SKM-1 (cell line): ENCODE results near the gene SCD5.
A peak's percentile ranks its signal among the peaks of the same experiment; 100 is the strongest.

Source experiments
- DNase-seq: peaks from one replicate; lab custom pipeline; 2025; ENCODE audit not compliant: unreplicated experiment; lab: John Stamatoyannopoulos, UW

The SCD5 gene

DNA sequence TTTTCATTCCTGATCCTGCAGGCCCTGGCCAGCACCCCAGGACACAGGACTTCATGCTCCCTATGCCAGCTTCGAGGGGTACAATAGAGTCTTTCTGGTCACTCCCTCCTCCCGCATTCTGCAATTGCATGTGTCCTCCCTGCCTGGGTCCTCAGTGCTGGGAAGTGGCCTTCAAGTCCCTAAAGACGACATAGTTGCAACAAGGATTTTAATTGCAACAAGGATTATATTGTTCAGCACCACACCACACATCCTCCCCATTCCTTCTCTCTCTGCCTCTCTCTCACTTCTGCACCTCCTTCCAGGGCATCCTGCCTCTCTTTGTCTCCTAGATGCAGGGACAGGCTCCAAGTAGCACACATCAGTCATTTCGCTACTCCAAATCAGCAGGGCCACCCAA lies 25.5 kb downstream of the SCD5 start:
- DNase-seq = no peak

DNA sequence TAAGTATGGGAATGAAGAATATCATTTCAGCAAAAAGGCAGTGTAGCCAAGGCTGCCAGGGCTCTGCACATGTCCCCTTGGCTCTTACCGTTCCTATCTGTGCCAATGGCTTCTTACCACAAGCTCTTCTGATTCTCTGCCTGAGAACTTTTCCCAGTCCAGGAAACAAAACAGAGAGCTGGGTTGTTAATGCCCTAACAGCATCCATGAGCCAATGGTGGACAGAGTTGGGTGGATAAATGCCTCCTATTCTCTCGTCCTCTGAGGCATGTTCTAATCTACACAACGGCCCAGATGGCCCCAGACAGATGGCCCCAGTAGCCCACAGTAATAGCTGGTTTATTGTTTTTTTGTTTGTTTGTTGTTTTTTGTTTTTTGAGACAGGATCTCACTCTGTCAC lies 28.0 kb downstream of the SCD5 start:
- no peak for DNase-seq

DNA sequence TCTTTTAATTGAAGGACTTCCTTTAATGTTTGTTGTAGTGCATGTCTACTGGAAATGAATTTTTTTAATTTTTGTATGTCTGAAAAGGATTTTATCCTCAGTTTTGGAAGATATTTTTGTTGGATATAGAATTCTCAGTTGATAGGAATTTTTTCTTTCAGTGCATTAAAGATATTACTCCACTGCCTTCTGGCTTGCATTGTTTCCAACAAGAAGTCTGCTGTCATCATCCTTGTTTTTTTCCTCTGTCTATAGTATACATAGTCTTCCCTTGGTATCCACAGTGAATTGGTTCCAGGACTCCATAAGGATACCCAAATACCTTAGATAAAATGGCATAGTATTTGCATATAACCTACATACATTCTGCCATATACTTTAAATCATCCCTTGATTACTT lies 33.5 kb downstream of the SCD5 start:
- no peak for DNase-seq

GRCh38 chr4:82761229-82761628 lies 37.4 kb downstream of the SCD5 start:
- DNase-seq = no peak

- no peak for DNase-seq
Observed at GRCh38 chr4:82758701-82759685, 39.6 kb downstream of the SCD5 start.

- no peak for DNase-seq
Observed at GRCh38 chr4:82756061-82756460, 42.5 kb downstream of the SCD5 start.

DNA sequence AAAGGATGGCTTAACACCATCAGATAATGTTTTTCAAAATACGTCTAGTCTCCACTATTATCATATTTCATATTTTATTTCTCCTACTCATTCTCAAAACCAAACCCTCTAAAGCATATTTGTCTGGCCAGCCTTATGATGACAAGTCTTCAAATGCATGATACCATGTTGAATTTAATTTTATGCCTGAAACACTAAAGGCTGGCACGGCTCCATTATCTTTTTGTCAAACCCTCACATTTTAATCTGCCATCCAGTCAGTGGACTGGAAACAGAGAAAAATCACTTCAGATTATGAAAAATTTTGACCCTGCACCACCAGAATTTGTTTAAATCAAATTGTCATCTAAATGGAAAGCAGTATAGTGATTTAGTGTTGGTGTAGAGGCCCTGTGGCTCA lies 42.9 kb downstream of the SCD5 start:
- DNase-seq = no peak

DNA sequence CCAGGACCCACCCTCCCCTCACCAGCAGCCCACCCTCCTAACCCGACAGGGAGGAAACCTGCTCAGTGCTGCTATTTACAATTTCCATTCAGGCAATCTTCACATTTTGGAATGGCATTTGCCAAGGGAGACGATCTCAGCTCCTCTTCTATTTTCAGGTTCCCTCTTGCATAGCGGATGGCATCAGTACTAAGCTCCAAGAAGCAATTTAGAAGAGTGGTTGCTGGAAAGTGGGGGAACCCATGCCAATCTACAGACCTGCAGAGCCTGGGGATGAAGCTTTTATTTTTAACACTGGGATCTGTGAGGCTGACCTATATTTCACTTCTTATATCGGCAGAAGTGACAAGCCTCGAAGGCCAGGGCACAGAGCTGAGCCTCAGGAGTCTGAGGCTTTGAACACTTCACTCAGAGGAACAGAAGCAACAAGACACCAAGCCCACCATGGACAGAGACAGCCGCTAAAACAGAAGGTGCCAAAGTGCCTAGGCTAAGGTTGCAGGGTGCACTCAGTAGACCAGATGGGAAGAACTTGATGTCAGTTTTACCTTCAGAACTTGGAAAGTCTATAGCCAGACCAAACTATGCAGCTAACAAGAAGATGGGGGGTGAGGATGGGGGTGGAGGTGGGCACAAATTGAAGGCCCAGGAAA lies 44.0 kb downstream of the SCD5 start:
- DNase-seq = no peak

GRCh38 chr4:82753725-82754410 lies 44.7 kb downstream of the SCD5 start:
- no peak for DNase-seq

DNA sequence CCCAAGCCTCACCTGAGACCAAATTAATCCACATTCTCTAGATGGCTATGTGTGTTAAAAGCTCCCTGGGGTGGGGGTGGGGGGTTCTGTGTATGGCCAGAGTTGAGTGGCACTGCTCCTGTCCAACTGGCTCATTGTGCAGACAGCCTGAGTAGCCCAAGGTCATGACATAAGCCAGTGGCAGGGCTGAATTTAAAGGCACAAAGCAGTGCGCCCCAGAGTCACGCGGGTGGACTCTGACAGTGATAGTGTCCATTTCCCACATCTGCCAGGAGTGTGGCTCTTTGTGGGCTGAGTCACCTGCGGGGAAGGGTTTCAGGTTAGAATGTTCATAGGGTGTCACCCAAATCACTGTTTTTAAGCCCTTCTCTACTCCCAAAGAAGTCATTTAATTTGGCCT lies 45.4 kb downstream of the SCD5 start:
- no peak for DNase-seq

DNA sequence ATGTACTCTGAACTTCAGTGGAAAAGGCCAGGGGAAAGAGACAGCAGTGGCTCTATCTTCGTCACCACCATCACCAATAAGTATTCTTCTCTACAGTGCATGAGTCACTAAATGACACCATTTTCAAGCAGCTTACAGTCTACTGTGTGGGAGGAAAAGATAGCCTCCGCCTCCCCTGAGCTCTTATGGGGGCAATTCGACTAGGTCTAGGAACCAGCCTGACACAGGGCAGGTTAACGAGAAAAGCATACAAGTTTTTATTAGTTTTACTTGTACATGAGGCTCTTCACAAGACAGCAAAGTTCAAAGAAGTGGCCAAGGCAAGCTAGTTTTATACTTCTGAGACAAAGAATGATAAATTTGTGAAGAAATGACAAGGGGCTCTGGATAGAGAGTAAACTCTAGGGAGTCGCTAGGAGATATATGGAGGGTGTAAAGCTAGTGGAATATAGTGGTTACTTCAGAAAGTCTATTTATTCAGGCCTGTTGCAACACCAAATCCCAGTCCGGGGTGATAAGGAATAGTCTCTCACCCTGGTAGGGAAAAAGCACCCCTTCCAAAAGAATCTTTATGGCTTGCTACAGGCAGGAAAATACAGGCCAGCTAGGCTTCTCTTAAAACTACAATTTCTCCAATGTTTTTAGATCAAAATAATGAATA lies 49.7 kb downstream of the SCD5 start:
- DNase-seq = no peak

DNA sequence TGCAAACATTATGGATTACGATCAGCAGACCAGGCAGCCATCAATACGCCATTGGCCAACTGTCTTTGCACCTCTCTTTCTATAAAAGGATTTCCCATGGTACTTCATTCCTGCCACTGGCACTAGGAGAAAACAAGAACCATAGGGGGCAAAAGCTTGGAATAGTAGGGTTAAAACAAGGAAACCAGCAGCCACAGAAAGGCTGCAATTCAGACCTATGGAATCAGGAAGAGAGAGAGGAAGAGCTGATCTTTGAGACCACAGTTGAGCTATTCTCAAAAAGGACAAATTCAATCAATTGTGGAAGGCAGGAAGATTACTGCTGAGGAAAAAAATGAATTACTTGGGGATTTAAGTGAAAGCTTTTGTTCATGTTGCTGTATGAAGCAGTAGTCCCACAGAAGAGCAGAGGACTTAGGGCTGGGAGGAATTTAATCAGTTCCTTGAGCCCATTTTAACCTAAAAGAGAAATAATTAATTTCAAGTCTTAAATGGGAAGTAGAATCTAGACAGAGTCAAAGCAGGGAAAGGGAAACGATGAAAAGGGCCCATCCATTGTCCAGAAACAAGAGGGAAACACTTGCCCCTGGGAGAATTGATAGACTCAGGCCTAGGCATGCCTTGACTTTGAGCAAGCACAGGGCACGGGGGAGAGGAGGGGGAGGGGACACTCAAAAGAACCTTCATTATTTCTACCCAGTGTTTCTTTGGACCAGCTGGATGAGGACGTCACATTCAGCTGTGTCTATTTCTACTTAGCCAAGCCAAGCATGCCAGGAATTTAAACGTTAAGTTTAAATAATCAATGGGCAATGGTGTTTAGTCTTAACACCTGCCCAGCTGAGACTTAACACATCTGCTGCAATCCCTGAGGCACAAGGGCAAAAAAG lies 50.7 kb downstream of the SCD5 start:
- DNase-seq = no peak

DNA sequence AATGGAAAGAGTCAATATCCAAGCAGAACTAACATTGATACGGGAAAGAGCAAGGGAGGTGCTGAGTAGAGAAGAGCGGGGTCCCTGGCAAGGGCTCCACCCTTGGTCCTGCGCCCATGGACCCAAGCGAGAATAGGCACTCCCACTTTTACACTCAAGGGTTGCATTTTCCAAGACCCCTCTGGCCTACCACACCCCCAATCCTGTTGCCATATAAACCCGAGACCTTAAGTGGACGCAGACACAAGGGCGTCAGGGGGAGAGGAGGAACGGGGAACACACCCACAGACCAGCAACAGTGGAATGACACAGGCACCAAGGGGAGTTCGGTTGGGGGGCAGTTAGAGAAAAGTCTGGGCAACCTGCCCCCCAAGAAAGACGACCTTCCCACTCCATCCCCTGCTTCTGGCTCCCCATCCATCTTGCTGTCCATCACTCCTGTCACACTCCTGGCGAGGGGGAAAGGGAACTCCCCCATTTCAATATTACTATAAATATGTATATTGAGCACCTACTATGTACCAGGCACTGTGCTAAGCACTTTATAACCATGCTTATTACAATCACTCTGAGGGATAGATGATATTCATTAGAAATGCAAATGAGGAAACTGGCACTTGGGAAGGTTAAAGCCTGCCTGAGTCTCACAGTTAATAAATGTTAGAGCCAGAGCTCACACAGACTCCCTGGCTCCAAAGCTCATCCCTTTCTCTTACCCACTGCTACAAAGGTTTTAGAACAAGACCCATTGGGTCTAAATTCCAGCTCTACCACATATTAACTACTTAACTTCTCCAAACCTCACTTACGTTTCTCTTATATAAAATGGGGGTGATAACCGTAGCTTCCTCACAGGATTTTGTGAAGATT lies 51.7 kb downstream of the SCD5 start:
- no peak for DNase-seq

GRCh38 chr4:82745173-82745842 lies 53.3 kb downstream of the SCD5 start:
- DNase-seq = no peak

- no peak for DNase-seq
Observed at GRCh38 chr4:82744284-82744968, 54.2 kb downstream of the SCD5 start.

DNA sequence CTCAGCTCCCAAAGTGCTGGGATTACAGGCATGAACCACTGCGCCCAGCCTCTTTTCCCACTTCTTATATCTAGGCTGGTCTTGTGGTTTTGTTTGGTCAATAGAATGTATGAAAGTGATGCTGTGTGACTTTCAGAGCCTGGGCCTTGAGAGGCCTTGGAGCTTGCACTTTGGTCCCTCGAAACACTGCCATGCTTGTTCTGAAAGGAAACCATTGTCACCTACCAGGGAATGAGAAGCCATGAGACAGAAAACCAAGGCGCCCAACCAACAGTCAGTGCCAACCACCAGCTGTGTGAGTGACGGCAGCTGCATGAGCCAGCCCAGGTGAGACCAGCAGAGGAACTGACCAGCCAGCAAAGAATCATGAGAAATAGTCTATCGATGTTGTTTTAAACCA lies 57.4 kb downstream of the SCD5 start:
- no peak for DNase-seq

DNA sequence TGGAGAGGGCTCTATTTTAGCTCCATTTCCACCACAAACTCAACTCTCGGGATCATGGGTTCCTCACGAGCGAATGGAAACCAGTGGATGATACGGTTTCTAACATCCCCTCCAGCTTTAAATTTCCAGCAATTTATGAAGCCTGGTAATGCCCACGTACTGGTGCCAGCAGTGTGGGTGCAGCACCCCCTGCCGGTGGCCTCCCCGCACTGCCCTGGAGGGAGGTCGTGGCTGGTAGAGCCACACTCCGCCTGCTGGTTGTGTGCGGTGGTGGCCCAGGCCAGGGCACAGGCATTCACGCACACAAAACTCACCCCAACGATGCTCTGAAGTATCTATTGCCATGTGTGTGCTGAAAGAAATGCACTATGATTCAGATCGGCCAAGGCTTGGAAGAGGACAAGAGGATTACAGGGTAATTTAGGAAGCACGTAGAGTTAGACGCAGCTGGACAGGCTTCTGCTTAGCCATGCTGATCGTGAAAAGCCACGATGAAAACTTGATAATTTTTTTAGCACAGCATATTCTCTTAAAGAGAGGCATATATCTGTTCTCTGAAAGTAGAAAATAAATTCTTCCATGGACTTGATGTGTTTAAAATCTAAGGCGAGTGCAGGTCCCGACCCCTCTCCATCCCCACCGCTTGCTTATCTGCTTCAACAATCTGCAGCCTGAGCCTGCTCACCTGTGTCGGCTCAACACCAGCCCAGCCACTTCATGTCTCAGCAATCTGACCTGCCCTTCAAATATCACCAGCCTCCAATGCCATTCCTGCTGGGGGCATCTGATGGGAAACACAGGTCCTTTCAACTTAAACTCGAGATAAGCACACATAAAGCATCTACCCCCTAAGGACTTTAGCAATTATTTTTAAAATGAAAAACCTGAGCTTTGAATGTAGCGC lies 59.1 kb downstream of the SCD5 start:
- DNase-seq = peak; percentile 36
